HEK293 (cell line): ENCODE data around the gene ADIPOR1.

Source experiments
- CTCF ChIA-PET: fragments of 350-600 bp; formaldehyde crosslinking; extraction: SDS; loops from one replicate; lab custom pipeline; 2021; ENCODE audit warnings: antibody characterized with exemption; lab: Yijun Ruan, JAX
- POLR2A ChIA-PET: fragments of 300-600 bp; formaldehyde crosslinking; extraction: SDS; loops from one replicate; lab custom pipeline; 2020; ENCODE audit warnings: antibody characterized with exemption, inconsistent platforms; lab: Yijun Ruan, JAX
- H3K27ac ChIP-seq: fragments of 200-500 bp; sonication (Bioruptor generic); 2 replicates; pipeline ENCODE4 v1.5.1; 2014; ENCODE audit warnings: low read depth, low read length, control low read depth, inconsistent platforms; ENCODE audit errors: extremely low read depth
- H3K36me3 ChIP-seq, 2 experiments: fragments of 200-500 bp in 1 of 2; sonication (Bioruptor generic) in 1 of 2; 1 replicate in 1 of 2; 2 replicates in 1 of 2; pipeline ENCODE4 v1.5.1; 2014 to 2017; ENCODE audit warnings: inconsistent platforms in 2 of 2, low read length in 2 of 2; ENCODE audit not compliant: control insufficient read depth in 2 of 2, insufficient read depth in 1 of 2
- H3K4me1 ChIP-seq: fragments of 200-500 bp; sonication (Bioruptor generic); 2 replicates; pipeline ENCODE4 v1.5.1; 2014; ENCODE audit warnings: mild to moderate bottlenecking, low read length, inconsistent platforms; ENCODE audit not compliant: control insufficient read depth, insufficient read depth
- H3K4me3 ChIP-seq: 2 replicates; pipeline ENCODE4 v1.5.1; 2011; ENCODE audit warnings: low read depth, mild to moderate bottlenecking, control low read depth, low read length, moderate library complexity
- H3K9me3 ChIP-seq: fragments of 200-500 bp; sonication (Bioruptor generic); 2 replicates; pipeline ENCODE4 v1.5.1; 2014; ENCODE audit warnings: low read depth, low read length, inconsistent platforms; ENCODE audit not compliant: control insufficient read depth, insufficient read depth
- ATF2 ChIP-seq: fragments of 450-650 bp; formaldehyde crosslinking; IDR thresholded peaks from 2 replicates; pipeline ENCODE4 v1.5.1; 2016; ENCODE audit warnings: missing biosample characterization, missing genetic modification characterization, low read depth
- GLIS1 ChIP-seq: fragments of 450-650 bp; formaldehyde crosslinking; IDR thresholded peaks from 2 replicates; pipeline ENCODE4 v1.5.1; 2016; ENCODE audit warnings: missing biosample characterization, missing genetic modification characterization
- HIC1 ChIP-seq: fragments of 450-650 bp; formaldehyde crosslinking; IDR thresholded peaks from 2 replicates; pipeline ENCODE4 v1.5.1; 2016; ENCODE audit warnings: missing biosample characterization, missing genetic modification characterization
- KLF17 ChIP-seq: fragments of 450-650 bp; formaldehyde crosslinking; IDR thresholded peaks from 2 replicates; pipeline ENCODE4 v1.5.1; 2016; ENCODE audit warnings: missing biosample characterization, missing genetic modification characterization
- PATZ1 ChIP-seq: fragments of 450-650 bp; formaldehyde crosslinking; IDR thresholded peaks from 2 replicates; pipeline ENCODE4 v1.5.1; 2016; ENCODE audit warnings: missing biosample characterization, missing genetic modification characterization
- SCRT2 ChIP-seq: fragments of 450-650 bp; formaldehyde crosslinking; IDR thresholded peaks from 2 replicates; pipeline ENCODE4 v1.5.1; 2016; ENCODE audit warnings: missing biosample characterization, missing genetic modification characterization
- ZBTB48 ChIP-seq: fragments of 450-650 bp; formaldehyde crosslinking; IDR thresholded peaks from 2 replicates; pipeline ENCODE4 v1.5.1; 2016; ENCODE audit warnings: missing biosample characterization, missing genetic modification characterization
- ZFP69B ChIP-seq: fragments of 450-650 bp; formaldehyde crosslinking; IDR thresholded peaks from 2 replicates; pipeline ENCODE4 v1.5.1; 2016; ENCODE audit warnings: missing biosample characterization, missing genetic modification characterization
- ZNF114 ChIP-seq: fragments of 450-650 bp; formaldehyde crosslinking; IDR thresholded peaks from 2 replicates; pipeline ENCODE4 v1.5.0; 2017; ENCODE audit warnings: missing biosample characterization, missing genetic modification characterization
- ZNF138 ChIP-seq: fragments of 450-650 bp; formaldehyde crosslinking; IDR thresholded peaks from 2 replicates; pipeline ENCODE4 v1.5.1; 2016; ENCODE audit warnings: missing biosample characterization, missing genetic modification characterization, borderline replicate concordance
- ZNF16 ChIP-seq: fragments of 450-650 bp; formaldehyde crosslinking; IDR thresholded peaks from 2 replicates; pipeline ENCODE4 v1.5.1; 2016; ENCODE audit warnings: low read depth, missing biosample characterization, missing genetic modification characterization
- ZNF223 ChIP-seq: fragments of 450-650 bp; formaldehyde crosslinking; IDR thresholded peaks from 2 replicates; pipeline ENCODE4 v1.5.1; 2016; ENCODE audit warnings: missing biosample characterization, missing genetic modification characterization
- ZNF239 ChIP-seq: fragments of 450-650 bp; formaldehyde crosslinking; IDR thresholded peaks from 2 replicates; pipeline ENCODE4 v1.5.1; 2016; ENCODE audit warnings: missing biosample characterization, missing genetic modification characterization
- ZNF24 ChIP-seq: fragments of 450-650 bp; formaldehyde crosslinking; IDR thresholded peaks from 2 replicates; pipeline ENCODE4 v1.5.1; 2016; ENCODE audit warnings: missing biosample characterization, missing genetic modification characterization
- ZNF266 ChIP-seq: fragments of 450-650 bp; formaldehyde crosslinking; IDR thresholded peaks from 2 replicates; pipeline ENCODE4 v1.5.1; 2016; ENCODE audit warnings: missing biosample characterization, missing genetic modification characterization, low read depth
- ZNF280D ChIP-seq: fragments of 450-650 bp; formaldehyde crosslinking; IDR thresholded peaks from 2 replicates; pipeline ENCODE4 v1.5.1; 2016; ENCODE audit warnings: missing biosample characterization, missing genetic modification characterization
- ZNF324 ChIP-seq: fragments of 450-650 bp; formaldehyde crosslinking; IDR thresholded peaks from 2 replicates; pipeline ENCODE4 v1.5.1; 2016; ENCODE audit warnings: missing biosample characterization, missing genetic modification characterization
- ZNF354C ChIP-seq: fragments of 450-650 bp; formaldehyde crosslinking; IDR thresholded peaks from 2 replicates; pipeline ENCODE4 v1.5.1; 2016; ENCODE audit warnings: missing biosample characterization, missing genetic modification characterization, low read depth, borderline replicate concordance
- ZNF549 ChIP-seq: fragments of 450-650 bp; IDR thresholded peaks from 2 replicates; pipeline ENCODE4 v1.5.1; 2018; ENCODE audit warnings: missing biosample characterization, missing genetic modification characterization, mild to moderate bottlenecking, inconsistent platforms, moderate library complexity
- ZNF623 ChIP-seq: fragments of 450-650 bp; formaldehyde crosslinking; IDR thresholded peaks from 2 replicates; pipeline ENCODE4 v1.5.1; 2016; ENCODE audit warnings: missing biosample characterization, missing genetic modification characterization
- ZSCAN16 ChIP-seq: fragments of 450-650 bp; formaldehyde crosslinking; IDR thresholded peaks from 2 replicates; pipeline ENCODE4 v1.5.1; 2016; ENCODE audit warnings: missing biosample characterization, missing genetic modification characterization
- TF ChIP-seq, protein P1 (sequence below): fragments of 450-650 bp; formaldehyde crosslinking; IDR thresholded peaks from 2 replicates; pipeline ENCODE4 v1.5.1; 2016; ENCODE audit warnings: missing biosample characterization, missing genetic modification characterization
- TF ChIP-seq, protein P2 (sequence below): fragments of 450-650 bp; formaldehyde crosslinking; IDR thresholded peaks from 2 replicates; pipeline ENCODE4 v1.5.1; 2017; ENCODE audit warnings: missing biosample characterization, missing genetic modification characterization

ADIPOR1 gene

DNA sequence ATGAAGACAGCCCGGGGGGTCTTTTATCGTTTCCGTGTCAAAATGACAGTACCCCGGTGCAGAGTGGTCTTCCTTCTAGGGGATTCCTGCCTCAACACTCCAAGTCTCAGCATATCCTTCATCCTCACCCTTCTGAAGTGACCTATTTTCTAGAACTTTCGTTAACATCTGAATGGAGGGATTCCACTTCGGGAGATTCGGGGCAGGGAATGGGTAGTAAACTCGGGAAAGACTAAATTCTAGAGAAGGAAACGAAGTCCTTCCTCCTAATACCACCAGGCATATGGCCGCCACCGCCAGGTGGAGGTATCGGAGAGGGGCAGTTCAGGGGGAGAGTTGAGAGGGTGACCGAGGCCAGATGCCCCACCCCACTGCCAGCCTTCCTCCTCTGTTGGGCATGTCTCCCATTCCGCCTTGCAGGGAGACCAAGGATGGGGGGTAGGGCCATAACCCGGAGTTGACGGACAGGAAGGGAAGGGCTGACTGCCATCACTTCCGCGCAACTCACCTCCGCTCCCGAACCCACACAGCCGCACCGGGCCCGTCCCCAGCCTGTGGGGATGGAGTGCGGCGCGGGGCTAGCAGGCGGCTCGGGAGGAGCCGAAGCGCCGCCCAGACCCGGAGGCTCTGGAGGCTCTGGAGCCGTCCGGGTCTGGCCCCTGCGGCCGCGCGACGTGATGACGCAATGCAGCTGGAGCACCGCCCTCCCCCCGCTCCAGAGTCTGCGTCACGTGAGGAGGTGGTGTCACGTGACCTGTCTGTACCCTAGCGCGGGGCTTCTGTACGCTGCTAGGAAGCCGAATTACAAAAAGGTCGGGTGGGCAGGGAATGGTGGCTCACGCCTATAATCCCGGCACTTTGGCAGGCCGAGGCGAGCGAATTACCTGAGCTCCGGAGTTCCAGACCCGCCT is 31.3 kb downstream of the ADIPOR1 start, which contains the start of gene KLHL12:
TSS of gene KLHL12 (minus strand) at position 654 of the 911 bp plus-strand sequence. CDS start 2,072 bp downstream, outside the sequence.
- Histone ChIP-seq H3K27ac (peak within 1 kb of the TSS; percentile 56), H3K4me3 (peak within 1 kb of the TSS; percentile 72), H3K9me3 (no peaks in the 10 kb centered on the region), H3K4me1 (no peaks in the 10 kb centered on the region), H3K36me3 (peaks cover 0 to 20% of the 10 kb centered on the region in 2 experiments)
- ChIA-PET POLR2A (interaction anchor here (0.6 to 1.2 kb wide), 14 partner anchors 11 to 792 kb away, joined by 3 to 10 read pairs (median 4); partner anchors contain the start of gene TMEM183A), CTCF (interaction anchor here (0.6 to 1.0 kb wide), 3 partner anchors 14 to 1959 kb away, joined by 3 to 4 read pairs (median 3); no protein-coding TSS in a partner anchor)
- TF ChIP-seq, protein P1, sequence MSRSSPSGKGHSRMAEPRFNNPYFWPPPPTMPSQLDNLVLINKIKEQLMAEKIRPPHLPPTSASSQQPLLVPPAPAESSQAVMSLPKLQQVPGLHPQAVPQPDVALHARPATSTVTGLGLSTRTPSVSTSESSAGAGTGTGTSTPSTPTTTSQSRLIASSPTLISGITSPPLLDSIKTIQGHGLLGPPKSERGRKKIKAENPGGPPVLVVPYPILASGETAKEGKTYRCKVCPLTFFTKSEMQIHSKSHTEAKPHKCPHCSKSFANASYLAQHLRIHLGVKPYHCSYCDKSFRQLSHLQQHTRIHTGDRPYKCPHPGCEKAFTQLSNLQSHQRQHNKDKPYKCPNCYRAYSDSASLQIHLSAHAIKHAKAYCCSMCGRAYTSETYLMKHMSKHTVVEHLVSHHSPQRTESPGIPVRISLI (tag by site-specific recombination): peak; percentile 99; the same call in 1 of the 2 replicates
- peak; percentile 96 for TF ChIP-seq ZNF324 (tag by site-specific recombination)
- TF ChIP-seq ZNF549: no peak
- TF ChIP-seq, protein P2, sequence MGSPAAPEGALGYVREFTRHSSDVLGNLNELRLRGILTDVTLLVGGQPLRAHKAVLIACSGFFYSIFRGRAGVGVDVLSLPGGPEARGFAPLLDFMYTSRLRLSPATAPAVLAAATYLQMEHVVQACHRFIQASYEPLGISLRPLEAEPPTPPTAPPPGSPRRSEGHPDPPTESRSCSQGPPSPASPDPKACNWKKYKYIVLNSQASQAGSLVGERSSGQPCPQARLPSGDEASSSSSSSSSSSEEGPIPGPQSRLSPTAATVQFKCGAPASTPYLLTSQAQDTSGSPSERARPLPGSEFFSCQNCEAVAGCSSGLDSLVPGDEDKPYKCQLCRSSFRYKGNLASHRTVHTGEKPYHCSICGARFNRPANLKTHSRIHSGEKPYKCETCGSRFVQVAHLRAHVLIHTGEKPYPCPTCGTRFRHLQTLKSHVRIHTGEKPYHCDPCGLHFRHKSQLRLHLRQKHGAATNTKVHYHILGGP (tag by site-specific recombination): peak; percentile 57; the same call in 1 of the 2 replicates
- TF ChIP-seq ZNF266 (tag by site-specific recombination): no peak
- peak; percentile 83 for TF ChIP-seq HIC1 (tag by site-specific recombination)
- TF ChIP-seq ZNF354C (tag by site-specific recombination): no peak
- peak; percentile 70 for TF ChIP-seq ZFP69B (tag by site-specific recombination)
- peak; percentile 85 for TF ChIP-seq ZSCAN16
- no peak for TF ChIP-seq ZNF114 (tag by site-specific recombination)
- no peak for TF ChIP-seq ZNF623 (tag by site-specific recombination)
- no peak for TF ChIP-seq ZNF223
- 0 out of 2 replicates have a peak, but pooled peaks have one; percentile 53 for TF ChIP-seq SCRT2 (tag by site-specific recombination)
- peak; percentile 10; the same call in 1 of the 2 replicates for TF ChIP-seq ZNF280D (tag by site-specific recombination)
- TF ChIP-seq ATF2: peak; percentile 96
- TF ChIP-seq ZNF138 (tag by site-specific recombination): 0 out of 2 replicates have a peak, but pooled peaks have one; percentile 5
- TF ChIP-seq ZNF16: no peak
- peak; percentile 69; the same call in 1 of the 2 replicates for TF ChIP-seq GLIS1 (tag by site-specific recombination)
- peak; percentile 96 for TF ChIP-seq PATZ1 (tag by site-specific recombination)
- no peak for TF ChIP-seq ZNF239 (tag by site-specific recombination)
- TF ChIP-seq KLF17 (tag by site-specific recombination): peak; percentile 82; the same call in 1 of the 2 replicates
- TF ChIP-seq ZBTB48 (tag by site-specific recombination): peak; percentile 74
- peak; percentile 97 for TF ChIP-seq ZNF24 (tag by site-specific recombination)
